Stimulated activated naive CD8-positive, alpha-beta T cell treated with anti-CD3 and anti-CD28 coated beads, Interleukin-15, Interleukin-2, amounts not matched to agents 100 ng/mL and 50 ng/mL, for 24 hours (primary cell): Measurements from ENCODE around the gene NAA25.
"Not testable (repeated sequence)": the region's sequence is repeated elsewhere in the genome, so short reads cannot be mapped to it uniquely, and the experiment has no call there.

ENCODE experiments used
- H3K27ac Mint-ChIP-seq: one replicate; pipeline ENCODE4 v1.8.0; 2021; ENCODE audit warnings: mild to moderate bottlenecking, mixed read lengths
- H3K27me3 Mint-ChIP-seq: one replicate; pipeline ENCODE4 v1.8.0; 2021; ENCODE audit warnings: mixed read lengths
- H3K36me3 Mint-ChIP-seq: one replicate; pipeline ENCODE4 v1.8.0; 2021; ENCODE audit warnings: low read depth, mixed read lengths
- H3K4me1 Mint-ChIP-seq: one replicate; pipeline ENCODE4 v1.8.0; 2021; ENCODE audit warnings: low read depth, mixed read lengths
- H3K4me3 Mint-ChIP-seq: one replicate; pipeline ENCODE4 v1.8.0; 2021; ENCODE audit warnings: mild to moderate bottlenecking, mixed read lengths
- H3K9me3 Mint-ChIP-seq: one replicate; pipeline ENCODE4 v1.8.0; 2021; ENCODE audit warnings: mixed read lengths

The NAA25 gene

GRCh38 chr12:112103758-112104503 lies 4.7 kb downstream of the NAA25 start:
- H3K36me3 Mint-ChIP-seq, result peaks cover 64% of the 10 kb centered on the region
- no peaks in the 10 kb centered on the region for H3K27me3 Mint-ChIP-seq
- H3K4me1 Mint-ChIP-seq, result peaks cover 56% of the 10 kb centered on the region
- H3K4me3 Mint-ChIP-seq, result no peak overlapping the region
- H3K9me3 Mint-ChIP-seq, result no peaks in the 10 kb centered on the region
- no peak overlapping the region for H3K27ac Mint-ChIP-seq

GRCh38 chr12:112102746-112103145 lies 5.8 kb downstream of the NAA25 start:
- not testable (repeated sequence) for H3K9me3 Mint-ChIP-seq, H3K27ac Mint-ChIP-seq, H3K4me3 Mint-ChIP-seq, H3K27me3 Mint-ChIP-seq
- H3K4me1 Mint-ChIP-seq, result peaks cover 63% of the 10 kb centered on the region
- H3K36me3 Mint-ChIP-seq, result peaks cover 73% of the 10 kb centered on the region

- H3K27me3 Mint-ChIP-seq, result no peaks in the 10 kb centered on the region
- no peak overlapping the region for H3K27ac Mint-ChIP-seq
- H3K4me1 Mint-ChIP-seq, result peaks cover 63% of the 10 kb centered on the region
- no peak overlapping the region for H3K4me3 Mint-ChIP-seq
- H3K9me3 Mint-ChIP-seq, result no peaks in the 10 kb centered on the region
- peaks cover 68% of the 10 kb centered on the region for H3K36me3 Mint-ChIP-seq
These were observed 6.5 kb downstream of the NAA25 start for GRCh38 chr12:112102127-112102526.

GRCh38 chr12:112100500-112100899 lies 8.1 kb downstream of the NAA25 start:
- Mint-ChIP-seq H3K4me1 (peaks cover 63% of the 10 kb centered on the region), H3K36me3 (peaks cover 70% of the 10 kb centered on the region)
- H3K27ac Mint-ChIP-seq, H3K9me3 Mint-ChIP-seq, H3K4me3 Mint-ChIP-seq, H3K27me3 Mint-ChIP-seq: not testable (repeated sequence)

- Mint-ChIP-seq H3K4me1 (peaks cover 52% of the 10 kb centered on the region), H3K36me3 (peaks cover 63% of the 10 kb centered on the region), H3K4me3 (no peak overlapping the region), H3K27ac (peak overlapping the region; percentile 75), H3K27me3 (no peaks in the 10 kb centered on the region), H3K9me3 (no peaks in the 10 kb centered on the region)
These were observed 10.9 kb downstream of the NAA25 start for GRCh38 chr12:112097641-112098040.

GRCh38 chr12:112096667-112097066 lies 11.9 kb downstream of the NAA25 start:
- peaks cover 52% of the 10 kb centered on the region for H3K4me1 Mint-ChIP-seq
- H3K27me3 Mint-ChIP-seq, result no peaks in the 10 kb centered on the region
- H3K27ac Mint-ChIP-seq, result peak overlapping the region; percentile 90
- peak overlapping the region; percentile 36 for H3K4me3 Mint-ChIP-seq
- peaks cover 64% of the 10 kb centered on the region for H3K36me3 Mint-ChIP-seq
- no peaks in the 10 kb centered on the region for H3K9me3 Mint-ChIP-seq

DNA sequence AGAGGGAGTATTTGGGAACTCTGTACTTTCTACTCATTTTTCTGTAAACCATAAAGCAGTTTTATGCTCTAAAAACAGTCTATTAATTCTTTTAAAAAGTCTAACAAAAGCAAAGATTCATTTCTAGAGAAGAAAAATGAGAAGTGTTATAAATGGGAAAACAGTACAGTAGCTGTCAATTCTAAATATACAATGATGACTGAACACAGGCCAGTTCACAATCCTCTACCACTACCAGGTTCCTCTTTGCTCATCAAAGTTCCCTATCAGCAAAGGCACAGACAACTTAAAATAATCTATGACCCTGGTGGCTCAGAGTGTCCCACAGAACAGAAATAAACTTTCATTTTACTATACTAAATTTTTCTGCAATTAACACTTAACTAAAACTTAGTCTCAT lies 12.5 kb downstream of the NAA25 start:
- peak overlapping the region; percentile 90 for H3K27ac Mint-ChIP-seq
- peaks cover 51% of the 10 kb centered on the region for H3K4me1 Mint-ChIP-seq
- no peaks in the 10 kb centered on the region for H3K9me3 Mint-ChIP-seq
- peaks cover 67% of the 10 kb centered on the region for H3K36me3 Mint-ChIP-seq
- peak overlapping the region; percentile 36 for H3K4me3 Mint-ChIP-seq
- H3K27me3 Mint-ChIP-seq, result no peaks in the 10 kb centered on the region

- H3K27me3 Mint-ChIP-seq, result no peaks in the 10 kb centered on the region
- peaks cover 21% of the 10 kb centered on the region for H3K4me1 Mint-ChIP-seq
- H3K4me3 Mint-ChIP-seq, result no peak overlapping the region
- no peaks in the 10 kb centered on the region for H3K9me3 Mint-ChIP-seq
- H3K27ac Mint-ChIP-seq, result no peak overlapping the region
- peaks cover 69% of the 10 kb centered on the region for H3K36me3 Mint-ChIP-seq
These were observed 17.0 kb downstream of the NAA25 start for GRCh38 chr12:112091563-112091962.

DNA sequence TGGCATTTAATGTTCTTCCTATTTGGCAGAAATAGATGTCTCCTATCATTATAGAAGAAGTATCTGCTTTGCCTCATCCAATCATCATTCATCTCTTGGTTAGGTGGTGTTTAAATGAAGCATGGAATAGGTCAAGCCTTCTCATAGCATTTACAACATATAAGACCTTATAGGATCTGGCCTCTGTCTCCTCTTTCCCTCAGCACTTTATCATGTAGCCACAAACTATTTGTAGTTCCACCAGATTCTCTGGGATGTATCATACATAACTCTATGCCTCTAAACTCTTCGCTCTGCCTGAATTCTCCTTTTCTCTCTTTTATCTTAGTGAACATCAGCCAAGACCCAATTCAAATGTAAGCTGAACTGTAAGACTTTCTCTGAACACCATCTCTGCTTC lies 20.7 kb downstream of the NAA25 start:
- H3K9me3 Mint-ChIP-seq, result no peaks in the 10 kb centered on the region
- peaks cover 66% of the 10 kb centered on the region for H3K36me3 Mint-ChIP-seq
- peak overlapping the region; percentile 10 for H3K27ac Mint-ChIP-seq

GRCh38 chr12:112087055-112087850 lies 21.3 kb downstream of the NAA25 start:
- no peak overlapping the region for H3K27ac Mint-ChIP-seq
- H3K9me3 Mint-ChIP-seq, result no peaks in the 10 kb centered on the region
- H3K4me1 Mint-ChIP-seq, result peaks cover 19% of the 10 kb centered on the region
- H3K36me3 Mint-ChIP-seq, result peaks cover 69% of the 10 kb centered on the region
- no peaks in the 10 kb centered on the region for H3K27me3 Mint-ChIP-seq
- H3K4me3 Mint-ChIP-seq, result no peak overlapping the region

More for the DNA sequence above, 20.7 kb downstream of the NAA25 start:
- H3K4me1 Mint-ChIP-seq, result peaks cover 17% of the 10 kb centered on the region
- no peak overlapping the region for H3K4me3 Mint-ChIP-seq
- no peaks in the 10 kb centered on the region for H3K27me3 Mint-ChIP-seq

GRCh38 chr12:112066566-112066965 lies 42.0 kb downstream of the NAA25 start:
- no peaks in the 10 kb centered on the region for H3K4me1 Mint-ChIP-seq
- no peak overlapping the region for H3K4me3 Mint-ChIP-seq
- H3K27me3 Mint-ChIP-seq, result no peaks in the 10 kb centered on the region
- H3K27ac Mint-ChIP-seq, result no peak overlapping the region
- H3K9me3 Mint-ChIP-seq, result no peaks in the 10 kb centered on the region
- peaks cover 63% of the 10 kb centered on the region for H3K36me3 Mint-ChIP-seq

DNA sequence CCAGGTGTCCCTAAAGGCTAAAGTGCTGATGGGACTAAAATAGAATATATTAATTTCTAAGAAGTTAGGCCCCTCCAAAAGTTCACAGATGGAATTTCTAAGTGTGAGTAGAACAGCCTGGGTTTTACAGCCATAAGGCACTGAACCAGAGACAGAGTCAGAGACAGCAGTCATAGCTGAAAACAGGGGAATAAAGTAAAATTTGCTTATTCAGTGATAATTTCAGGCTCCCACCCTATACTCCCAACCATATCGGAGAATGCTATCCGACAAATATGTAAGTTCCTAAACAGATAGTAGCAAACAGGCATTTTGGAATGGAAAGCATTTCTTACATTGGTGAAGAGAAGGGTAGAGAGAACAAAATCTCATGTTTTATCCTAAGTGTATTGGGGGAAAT lies 45.3 kb downstream of the NAA25 start:
- Mint-ChIP-seq H3K4me1 (no peaks in the 10 kb centered on the region), H3K27me3 (no peaks in the 10 kb centered on the region), H3K9me3 (no peaks in the 10 kb centered on the region), H3K36me3 (peaks cover 64% of the 10 kb centered on the region), H3K4me3 (no peak overlapping the region), H3K27ac (no peak overlapping the region)

- no peaks in the 10 kb centered on the region for H3K9me3 Mint-ChIP-seq
- H3K4me1 Mint-ChIP-seq, result no peaks in the 10 kb centered on the region
- H3K36me3 Mint-ChIP-seq, result peaks cover 60% of the 10 kb centered on the region
- no peaks in the 10 kb centered on the region for H3K27me3 Mint-ChIP-seq
- no peak overlapping the region for H3K4me3 Mint-ChIP-seq
- H3K27ac Mint-ChIP-seq, result no peak overlapping the region
These were observed 47.4 kb downstream of the NAA25 start for GRCh38 chr12:112061137-112061536.

GRCh38 chr12:112049351-112049750 lies 59.2 kb downstream of the NAA25 start:
- Mint-ChIP-seq H3K27me3 (no peaks in the 10 kb centered on the region), H3K4me3 (no peak overlapping the region), H3K36me3 (peaks cover 73% of the 10 kb centered on the region), H3K9me3 (no peaks in the 10 kb centered on the region), H3K4me1 (peaks cover 5% of the 10 kb centered on the region), H3K27ac (no peak overlapping the region)

- Mint-ChIP-seq H3K36me3 (peaks cover 58% of the 10 kb centered on the region), H3K4me3 (no peak overlapping the region), H3K4me1 (no peaks in the 10 kb centered on the region), H3K27me3 (no peaks in the 10 kb centered on the region), H3K27ac (peak overlapping the region; percentile 0), H3K9me3 (no peaks in the 10 kb centered on the region)
These were observed 62.6 kb downstream of the NAA25 start for GRCh38 chr12:112046003-112046402.
